GM12874 (cell line): Measurements from ENCODE around the gene OR10C1.

Experiments used
- TF ChIP-seq, protein P1 (sequence below): IDR thresholded peaks from 2 replicates; pipeline ENCODE4 v1.5.1; 2011; ENCODE audit warnings: low read depth, mild to moderate bottlenecking, control low read depth, low read length, moderate library complexity; ENCODE audit not compliant: insufficient read depth

Gene OR10C1

GRCh38 chr6:29489286-29489685 is 50.2 kb downstream of the OR10C1 start:
- TF ChIP-seq, protein P1, sequence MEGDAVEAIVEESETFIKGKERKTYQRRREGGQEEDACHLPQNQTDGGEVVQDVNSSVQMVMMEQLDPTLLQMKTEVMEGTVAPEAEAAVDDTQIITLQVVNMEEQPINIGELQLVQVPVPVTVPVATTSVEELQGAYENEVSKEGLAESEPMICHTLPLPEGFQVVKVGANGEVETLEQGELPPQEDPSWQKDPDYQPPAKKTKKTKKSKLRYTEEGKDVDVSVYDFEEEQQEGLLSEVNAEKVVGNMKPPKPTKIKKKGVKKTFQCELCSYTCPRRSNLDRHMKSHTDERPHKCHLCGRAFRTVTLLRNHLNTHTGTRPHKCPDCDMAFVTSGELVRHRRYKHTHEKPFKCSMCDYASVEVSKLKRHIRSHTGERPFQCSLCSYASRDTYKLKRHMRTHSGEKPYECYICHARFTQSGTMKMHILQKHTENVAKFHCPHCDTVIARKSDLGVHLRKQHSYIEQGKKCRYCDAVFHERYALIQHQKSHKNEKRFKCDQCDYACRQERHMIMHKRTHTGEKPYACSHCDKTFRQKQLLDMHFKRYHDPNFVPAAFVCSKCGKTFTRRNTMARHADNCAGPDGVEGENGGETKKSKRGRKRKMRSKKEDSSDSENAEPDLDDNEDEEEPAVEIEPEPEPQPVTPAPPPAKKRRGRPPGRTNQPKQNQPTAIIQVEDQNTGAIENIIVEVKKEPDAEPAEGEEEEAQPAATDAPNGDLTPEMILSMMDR: no peak

GRCh38 chr6:29490055-29490454 is 50.9 kb downstream of the OR10C1 start:
- TF ChIP-seq, protein P1: no peak

- TF ChIP-seq, protein P1: no peak
Measured at GRCh38 chr6:29490552-29490951, 51.4 kb downstream of the OR10C1 start.
